ENCODE measurements around the gene PLA2G4B. TPM values are rescaled to one million over a fixed set of nuclear protein-coding genes. Genes with fewer than 3 reads are reported as not detected.
"Not testable (repeated sequence)": the region's sequence is repeated elsewhere in the genome, so short reads cannot be mapped to it uniquely, and the experiment has no call there.

Gene PLA2G4B
- total RNA-seq, 1 experiment from 2014 or later, result 4.7 TPM

GRCh38 chr15:41829959-41830646, 8.5 kb upstream of the PLA2G4B start:
- DNase-seq (ENCODE audit: low read depth, low spot score) (no peak), ATAC-seq (no peak)
- ChIA-PET POLR2A (no interaction called here), CTCF (no interaction called here)
- intact Hi-C loops (cut with micrococcal nuclease; ENCODE audit: unreplicated experiment), result no loop called here
- Histone ChIP-seq H3K27me3 (ENCODE audit: control insufficient read depth, insufficient read depth, low read length) (no peaks in the 10 kb centered on the region), H3K27ac (ENCODE audit: low read length) (no peak overlapping the region), H3K36me3 (ENCODE audit: control insufficient read depth, insufficient read depth, low read length) (no peaks in the 10 kb centered on the region), H3K9me3 (ENCODE audit: control insufficient read depth, insufficient read depth, low read depth, low read length) (no peaks in the 10 kb centered on the region), H3K4me3 (ENCODE audit: low read depth in 2 of 2, low read length in 2 of 2) (no peak overlapping the region), H3K4me1 (ENCODE audit: control insufficient read depth, insufficient read depth, low read length) (peaks cover 8% of the 10 kb centered on the region)
- TF ChIP-seq, protein P1, sequence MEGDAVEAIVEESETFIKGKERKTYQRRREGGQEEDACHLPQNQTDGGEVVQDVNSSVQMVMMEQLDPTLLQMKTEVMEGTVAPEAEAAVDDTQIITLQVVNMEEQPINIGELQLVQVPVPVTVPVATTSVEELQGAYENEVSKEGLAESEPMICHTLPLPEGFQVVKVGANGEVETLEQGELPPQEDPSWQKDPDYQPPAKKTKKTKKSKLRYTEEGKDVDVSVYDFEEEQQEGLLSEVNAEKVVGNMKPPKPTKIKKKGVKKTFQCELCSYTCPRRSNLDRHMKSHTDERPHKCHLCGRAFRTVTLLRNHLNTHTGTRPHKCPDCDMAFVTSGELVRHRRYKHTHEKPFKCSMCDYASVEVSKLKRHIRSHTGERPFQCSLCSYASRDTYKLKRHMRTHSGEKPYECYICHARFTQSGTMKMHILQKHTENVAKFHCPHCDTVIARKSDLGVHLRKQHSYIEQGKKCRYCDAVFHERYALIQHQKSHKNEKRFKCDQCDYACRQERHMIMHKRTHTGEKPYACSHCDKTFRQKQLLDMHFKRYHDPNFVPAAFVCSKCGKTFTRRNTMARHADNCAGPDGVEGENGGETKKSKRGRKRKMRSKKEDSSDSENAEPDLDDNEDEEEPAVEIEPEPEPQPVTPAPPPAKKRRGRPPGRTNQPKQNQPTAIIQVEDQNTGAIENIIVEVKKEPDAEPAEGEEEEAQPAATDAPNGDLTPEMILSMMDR (IDR thresholded peaks at IDR 0.05), result no peak
- TF ChIP-seq TCF7L2 (IDR thresholded peaks at IDR 0.05; ENCODE audit: low read depth, low read length), result no peak
- TF ChIP-seq POLR2AphosphoS5 (IDR thresholded peaks at IDR 0.05; ENCODE audit: low read depth, low read length), result no peak
- TF ChIP-seq SIN3A (IDR thresholded peaks at IDR 0.05; ENCODE audit: borderline replicate concordance, insufficient read depth, low read depth, low read length), result no peak
- TF ChIP-seq, protein P2, sequence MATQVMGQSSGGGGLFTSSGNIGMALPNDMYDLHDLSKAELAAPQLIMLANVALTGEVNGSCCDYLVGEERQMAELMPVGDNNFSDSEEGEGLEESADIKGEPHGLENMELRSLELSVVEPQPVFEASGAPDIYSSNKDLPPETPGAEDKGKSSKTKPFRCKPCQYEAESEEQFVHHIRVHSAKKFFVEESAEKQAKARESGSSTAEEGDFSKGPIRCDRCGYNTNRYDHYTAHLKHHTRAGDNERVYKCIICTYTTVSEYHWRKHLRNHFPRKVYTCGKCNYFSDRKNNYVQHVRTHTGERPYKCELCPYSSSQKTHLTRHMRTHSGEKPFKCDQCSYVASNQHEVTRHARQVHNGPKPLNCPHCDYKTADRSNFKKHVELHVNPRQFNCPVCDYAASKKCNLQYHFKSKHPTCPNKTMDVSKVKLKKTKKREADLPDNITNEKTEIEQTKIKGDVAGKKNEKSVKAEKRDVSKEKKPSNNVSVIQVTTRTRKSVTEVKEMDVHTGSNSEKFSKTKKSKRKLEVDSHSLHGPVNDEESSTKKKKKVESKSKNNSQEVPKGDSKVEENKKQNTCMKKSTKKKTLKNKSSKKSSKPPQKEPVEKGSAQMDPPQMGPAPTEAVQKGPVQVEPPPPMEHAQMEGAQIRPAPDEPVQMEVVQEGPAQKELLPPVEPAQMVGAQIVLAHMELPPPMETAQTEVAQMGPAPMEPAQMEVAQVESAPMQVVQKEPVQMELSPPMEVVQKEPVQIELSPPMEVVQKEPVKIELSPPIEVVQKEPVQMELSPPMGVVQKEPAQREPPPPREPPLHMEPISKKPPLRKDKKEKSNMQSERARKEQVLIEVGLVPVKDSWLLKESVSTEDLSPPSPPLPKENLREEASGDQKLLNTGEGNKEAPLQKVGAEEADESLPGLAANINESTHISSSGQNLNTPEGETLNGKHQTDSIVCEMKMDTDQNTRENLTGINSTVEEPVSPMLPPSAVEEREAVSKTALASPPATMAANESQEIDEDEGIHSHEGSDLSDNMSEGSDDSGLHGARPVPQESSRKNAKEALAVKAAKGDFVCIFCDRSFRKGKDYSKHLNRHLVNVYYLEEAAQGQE (IDR thresholded peaks at IDR 0.05; ENCODE audit: insufficient read depth in 1 of 2, low read depth in 2 of 2, low read length in 1 of 2), result no peak
- in situ Hi-C loops (cut with HindIII; ENCODE audit: low pct_unique_long_range_greater_than_20kb, low sequenced_read_pairs), result no loop called here
- no TSS peak for BruUV-seq (replicated peaks)

DNA sequence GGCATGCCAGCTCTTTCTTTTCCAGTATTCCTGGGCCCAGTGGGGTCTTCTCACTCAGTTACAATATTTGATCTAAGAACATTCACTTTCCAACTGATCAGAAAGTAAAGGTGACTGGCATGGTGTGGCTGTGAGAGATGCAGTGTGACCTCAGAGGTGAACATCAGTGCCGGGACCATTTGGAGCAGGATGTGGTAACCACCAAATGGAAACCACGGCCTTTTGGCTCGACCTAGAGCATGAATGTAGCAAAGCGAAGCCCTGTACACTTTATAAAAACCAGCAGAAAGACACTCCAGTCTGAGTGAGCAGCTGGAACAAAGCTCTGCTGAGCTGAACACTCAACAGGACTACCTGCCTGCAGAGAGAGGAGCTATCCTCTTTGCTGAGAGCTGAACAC, 7.4 kb upstream of the PLA2G4B start:
- H3K4me3 ChIP-seq (ENCODE audit: low read depth in 2 of 2, low read length in 2 of 2); H3K36me3 ChIP-seq (ENCODE audit: control insufficient read depth, insufficient read depth, low read length); POLR2A ChIA-PET; H3K27me3 ChIP-seq (ENCODE audit: control insufficient read depth, insufficient read depth, low read length); DNase-seq (ENCODE audit: low read depth, low spot score); BruUV-seq (replicated peaks); ATAC-seq; H3K9me3 ChIP-seq (ENCODE audit: control insufficient read depth, insufficient read depth, low read depth, low read length); H3K27ac ChIP-seq (ENCODE audit: low read length); in situ Hi-C loops (cut with HindIII; ENCODE audit: low pct_unique_long_range_greater_than_20kb, low sequenced_read_pairs); intact Hi-C loops (cut with micrococcal nuclease; ENCODE audit: unreplicated experiment); H3K4me1 ChIP-seq (ENCODE audit: control insufficient read depth, insufficient read depth, low read length): not testable (repeated sequence)
- CTCF ChIA-PET, result interaction anchor here (1.1 kb wide), 1 partner anchor 73 kb away, joined by 3 read pairs; no protein-coding TSS in a partner anchor

- no peak for DNase-seq (ENCODE audit: low read depth, low spot score)
- CTCF ChIA-PET, result interaction anchor here (1.1 kb wide), 1 partner anchor 72 kb away, joined by 3 read pairs; no protein-coding TSS in a partner anchor
- no peak for TF ChIP-seq TCF7L2 (IDR thresholded peaks at IDR 0.05; ENCODE audit: low read depth, low read length)
- TF ChIP-seq, protein P1 (IDR thresholded peaks at IDR 0.05), result no peak
- TF ChIP-seq SIN3A (IDR thresholded peaks at IDR 0.05; ENCODE audit: borderline replicate concordance, insufficient read depth, low read depth, low read length), result no peak
- TF ChIP-seq, protein P2 (IDR thresholded peaks at IDR 0.05; ENCODE audit: insufficient read depth in 1 of 2, low read depth in 2 of 2, low read length in 1 of 2), result no peak
- TF ChIP-seq POLR2AphosphoS5 (IDR thresholded peaks at IDR 0.05; ENCODE audit: low read depth, low read length), result no peak
- BruUV-seq (replicated peaks), result no TSS peak
- H3K27ac ChIP-seq (ENCODE audit: low read length), result no peak overlapping the region
- in situ Hi-C loops (cut with HindIII; ENCODE audit: low pct_unique_long_range_greater_than_20kb, low sequenced_read_pairs) (no loop called here), intact Hi-C loops (cut with micrococcal nuclease; ENCODE audit: unreplicated experiment) (no loop called here)
- no peaks in the 10 kb centered on the region for H3K9me3 ChIP-seq (ENCODE audit: control insufficient read depth, insufficient read depth, low read depth, low read length)
- peaks cover 8% of the 10 kb centered on the region for H3K4me1 ChIP-seq (ENCODE audit: control insufficient read depth, insufficient read depth, low read length)
- no peak overlapping the region for H3K4me3 ChIP-seq (ENCODE audit: low read depth in 2 of 2, low read length in 2 of 2)
- ATAC-seq, result no peak
- POLR2A ChIA-PET, result no interaction called here
- no peaks in the 10 kb centered on the region for H3K27me3 ChIP-seq (ENCODE audit: control insufficient read depth, insufficient read depth, low read length)
- H3K36me3 ChIP-seq (ENCODE audit: control insufficient read depth, insufficient read depth, low read length), result no peaks in the 10 kb centered on the region
Measured at GRCh38 chr15:41832208-41832607, 6.4 kb upstream of the PLA2G4B start.
